Duodenal mucosa (tissue), 2 donors: ENCODE results near the gene GDAP1L1.
A peak's percentile ranks its signal among the peaks of the same experiment; 100 is the strongest.

Source experiments
- H3K27ac ChIP-seq: one replicate; pipeline ENCODE4 v1.7.0; 2013; ENCODE audit warnings: low read depth, low read length
- H3K27me3 ChIP-seq, 2 donors: one replicate each; pipeline ENCODE4 v1.7.0; 2013; ENCODE audit warnings: low read length in 2 of 2, control low read depth in 1 of 2; ENCODE audit not compliant: insufficient read depth in 2 of 2, control insufficient read depth in 1 of 2
- H3K36me3 ChIP-seq, 2 donors: one replicate each; pipeline ENCODE4 v1.7.0; 2013; ENCODE audit warnings: low read length in 2 of 2, control low read depth in 1 of 2; ENCODE audit not compliant: insufficient read depth in 2 of 2, control insufficient read depth in 1 of 2
- H3K4me1 ChIP-seq, 2 donors: one replicate each; pipeline ENCODE4 v1.7.0; 2013; ENCODE audit warnings: low read length in 2 of 2, control low read depth in 1 of 2; ENCODE audit not compliant: insufficient read depth in 2 of 2, control insufficient read depth in 1 of 2
- H3K4me3 ChIP-seq, 2 donors: one replicate each; pipeline ENCODE4 v1.7.0; 2013; ENCODE audit warnings: low read length in 2 of 2, low read depth in 1 of 2
- H3K9ac ChIP-seq, 2 donors: one replicate each; pipeline ENCODE4 v1.7.0; 2013; ENCODE audit warnings: low read length in 2 of 2, low read depth in 1 of 2
- H3K9me3 ChIP-seq, 2 donors: one replicate each; pipeline ENCODE4 v1.7.0; 2013; ENCODE audit warnings: low read length in 2 of 2, control low read depth in 1 of 2; ENCODE audit not compliant: control insufficient read depth in 1 of 2

GDAP1L1 gene

DNA sequence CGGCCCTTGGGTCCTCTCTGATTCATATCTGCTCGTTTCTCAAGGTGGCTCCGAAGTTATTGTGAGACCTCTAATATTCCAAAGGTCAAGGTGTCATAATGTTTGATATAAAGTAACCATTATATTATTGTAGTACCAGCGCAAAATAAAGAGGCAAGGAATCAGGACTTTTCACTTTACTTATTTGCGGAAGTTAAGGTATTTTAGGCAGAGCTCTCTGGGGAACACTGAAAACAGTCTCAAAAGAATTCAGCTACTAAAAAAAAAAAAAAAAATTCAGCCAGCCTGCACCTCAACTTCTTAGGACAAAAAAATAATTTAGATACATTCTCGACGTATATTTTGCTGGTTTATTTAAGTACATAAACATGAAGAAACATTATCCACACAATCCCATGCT lies 38.9 kb upstream of the GDAP1L1 start:
- Histone ChIP-seq H3K4me3 (peak overlapping the region; percentile 92 to 96), H3K36me3 (peaks cover under 1 to 20% of the 10 kb centered on the region in 2 donors), H3K27ac (no peak overlapping the region), H3K9ac (peak overlapping the region; percentile 97 to 99), H3K4me1 (peaks cover 34 to 42% of the 10 kb centered on the region in 2 donors), H3K27me3 (no peaks in the 10 kb centered on the region), H3K9me3 (no peaks in the 10 kb centered on the region)

- Histone ChIP-seq H3K36me3 (peaks cover 0 to 18% of the 10 kb centered on the region in 2 donors), H3K27ac (no peak overlapping the region), H3K27me3 (no peaks in the 10 kb centered on the region), H3K4me3 (peak overlapping the region; percentile 92 to 96), H3K9ac (peak overlapping the region; percentile 97 to 99), H3K9me3 (no peaks in the 10 kb centered on the region), H3K4me1 (peaks cover 34 to 42% of the 10 kb centered on the region in 2 donors)
Measured at GRCh38 chr20:44208770-44209169, 38.3 kb upstream of the GDAP1L1 start.

- peaks cover 0 to 14% of the 10 kb centered on the region in 2 donors for H3K36me3 ChIP-seq
- peak overlapping the region; percentile 92 to 96 for H3K4me3 ChIP-seq
- H3K9me3 ChIP-seq, result no peaks in the 10 kb centered on the region
- H3K27me3 ChIP-seq, result no peaks in the 10 kb centered on the region
- peak overlapping the region; percentile 95 for H3K27ac ChIP-seq
- H3K4me1 ChIP-seq, result peaks cover 30 to 42% of the 10 kb centered on the region in 2 donors
- H3K9ac ChIP-seq, result peak overlapping the region; percentile 97 to 99
Measured at GRCh38 chr20:44209686-44210405, 37.3 kb upstream of the GDAP1L1 start.

GRCh38 chr20:44210406-44211176 lies 36.5 kb upstream of the GDAP1L1 start, which contains the start of gene OSER1:
TSS of gene OSER1 (minus strand) at chr20:44210771. CDS start at chr20:44206957, 3,814 bp downstream.
- H3K27me3 ChIP-seq, result no peaks in the 10 kb centered on the region
- peaks cover 30 to 42% of the 10 kb centered on the region in 2 donors for H3K4me1 ChIP-seq
- H3K9ac ChIP-seq, result peak within 1 kb of the TSS; percentile 97 to 99
- H3K4me3 ChIP-seq, result peak within 1 kb of the TSS; percentile 92 to 96
- peak within 1 kb of the TSS; percentile 95 for H3K27ac ChIP-seq
- H3K36me3 ChIP-seq, result peaks cover 0 to 8% of the 10 kb centered on the region in 2 donors
- H3K9me3 ChIP-seq, result no peaks in the 10 kb centered on the region

GRCh38 chr20:44211177-44212039 lies 35.7 kb upstream of the GDAP1L1 start:
- peak overlapping the region; percentile 90 to 92 for H3K9ac ChIP-seq
- peaks cover 0 to 5% of the 10 kb centered on the region in 2 donors for H3K36me3 ChIP-seq
- H3K27ac ChIP-seq, result peak overlapping the region; percentile 88
- no peaks in the 10 kb centered on the region for H3K27me3 ChIP-seq
- peak overlapping the region; percentile 84 to 89 for H3K4me3 ChIP-seq
- H3K9me3 ChIP-seq, result no peaks in the 10 kb centered on the region
- H3K4me1 ChIP-seq, result peaks cover 30 to 38% of the 10 kb centered on the region in 2 donors

DNA sequence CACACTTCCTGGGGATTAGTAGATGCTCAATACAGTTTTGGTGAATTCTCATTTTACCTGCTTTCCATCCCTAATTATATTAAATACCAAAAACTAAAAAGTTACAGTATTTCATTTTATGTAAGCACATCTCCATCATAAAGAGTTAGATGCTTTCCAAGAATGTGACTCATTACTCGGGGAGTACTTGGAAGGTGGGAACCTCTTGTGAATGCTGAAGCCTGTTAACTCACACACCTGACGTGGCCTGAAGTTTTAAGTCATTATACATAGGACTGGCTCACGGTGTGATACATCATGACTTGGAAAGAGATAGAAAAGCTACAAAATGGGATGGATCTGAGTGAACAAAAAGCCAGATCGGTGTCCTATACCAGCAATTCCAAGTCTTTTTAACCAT lies 34.3 kb upstream of the GDAP1L1 start:
- Histone ChIP-seq H3K9me3 (no peaks in the 10 kb centered on the region), H3K4me3 (no peak overlapping the region), H3K27ac (no peak overlapping the region), H3K27me3 (no peaks in the 10 kb centered on the region), H3K36me3 (peaks cover 0 to 5% of the 10 kb centered on the region in 2 donors), H3K9ac (peak overlapping the region in 1 of 2 donors; percentile 46), H3K4me1 (peaks cover 19 to 26% of the 10 kb centered on the region in 2 donors)

DNA sequence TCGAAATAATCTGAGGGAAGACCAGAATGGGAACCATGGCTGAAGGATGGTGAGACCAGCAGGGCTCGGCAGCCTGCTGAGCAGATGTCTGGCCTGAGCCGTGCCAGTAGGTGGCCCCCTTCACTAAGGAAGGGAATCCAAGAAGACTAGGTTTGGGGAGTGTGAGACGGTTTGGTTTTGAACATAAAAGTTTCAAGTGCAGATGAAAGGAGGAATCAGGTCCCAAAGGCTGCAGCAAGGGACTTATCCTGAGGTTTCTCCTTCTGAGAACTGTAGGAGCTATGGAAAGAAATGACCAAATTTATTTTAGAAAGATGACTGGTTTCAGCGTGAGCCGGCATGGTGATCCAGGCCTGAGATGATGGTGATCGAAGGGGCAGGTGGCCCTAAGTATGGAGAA lies 32.0 kb upstream of the GDAP1L1 start:
- H3K4me3 ChIP-seq, result no peak overlapping the region
- no peak overlapping the region for H3K9ac ChIP-seq
- no peaks in the 10 kb centered on the region for H3K9me3 ChIP-seq
- H3K36me3 ChIP-seq, result peaks cover 0 to 5% of the 10 kb centered on the region in 2 donors
- no peak overlapping the region for H3K27ac ChIP-seq
- H3K27me3 ChIP-seq, result no peaks in the 10 kb centered on the region
- peaks cover 6 to 12% of the 10 kb centered on the region in 2 donors for H3K4me1 ChIP-seq

GRCh38 chr20:44217342-44218092 lies 29.6 kb upstream of the GDAP1L1 start:
- Histone ChIP-seq H3K27ac (no peak overlapping the region), H3K4me1 (peaks cover 0 to 4% of the 10 kb centered on the region in 2 donors), H3K9me3 (no peaks in the 10 kb centered on the region), H3K36me3 (peaks cover 0 to 5% of the 10 kb centered on the region in 2 donors), H3K9ac (no peak overlapping the region), H3K4me3 (no peak overlapping the region), H3K27me3 (no peaks in the 10 kb centered on the region)

GRCh38 chr20:44218446-44218845 lies 28.7 kb upstream of the GDAP1L1 start:
- Histone ChIP-seq H3K9me3 (no peaks in the 10 kb centered on the region), H3K27me3 (no peaks in the 10 kb centered on the region), H3K4me3 (no peak overlapping the region), H3K4me1 (peaks cover 6 to 8% of the 10 kb centered on the region in 2 donors), H3K27ac (no peak overlapping the region), H3K9ac (no peak overlapping the region), H3K36me3 (peaks cover 0 to 5% of the 10 kb centered on the region in 2 donors)
